NT2/D1 (cell line): ENCODE results near the gene SPOUT1.

ENCODE experiments used
- SUZ12 ChIP-seq: IDR thresholded peaks from 2 replicates; pipeline ENCODE4 v1.6.1; 2011; ENCODE audit not compliant: insufficient read length, insufficient read depth; ENCODE audit errors: extremely low read depth
- YY1 ChIP-seq: IDR thresholded peaks from 2 replicates; pipeline ENCODE4 v1.6.1; 2011; ENCODE audit not compliant: insufficient read length, insufficient read depth

DNA sequence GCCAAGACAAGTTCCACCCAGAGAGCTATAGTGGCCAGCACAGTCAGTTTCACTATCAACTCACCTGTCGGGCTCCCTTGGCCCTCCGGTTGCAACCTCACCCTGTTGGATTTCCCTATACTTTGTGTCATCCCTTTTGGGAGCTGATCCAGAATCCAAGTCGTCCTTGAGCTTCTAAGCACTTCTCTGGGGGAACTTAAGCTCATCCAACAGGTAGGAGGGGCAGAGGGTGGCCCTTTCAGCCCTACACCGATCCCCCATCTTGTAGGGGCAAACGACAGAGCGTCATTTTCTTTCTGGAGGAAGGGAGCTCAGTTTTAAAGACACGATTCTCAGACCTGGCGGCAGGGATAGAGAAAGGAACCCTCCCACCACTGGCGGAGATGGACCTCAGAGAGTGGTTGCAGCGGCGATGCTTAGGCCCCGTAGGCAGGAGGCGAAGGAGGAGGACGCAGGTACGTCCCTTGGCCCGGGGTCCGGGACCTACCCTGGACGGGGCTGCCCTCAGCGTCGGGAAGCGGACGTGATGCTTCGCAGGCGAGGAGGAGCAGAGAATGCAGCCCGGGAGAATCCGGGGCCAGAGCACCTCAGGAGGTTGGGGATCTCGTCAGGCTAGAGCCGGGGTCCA is 58.4 kb downstream of the SPOUT1 start:
- TF ChIP-seq SUZ12 (no peak), YY1 (no peak)
